GM12878 (cell line): ENCODE measurements around the gene VIPR2. TPM values are rescaled to one million over a fixed set of nuclear protein-coding genes. Genes with fewer than 3 reads are reported as not detected.

Experiments
- ATAC-seq: fragments of 200-7000 bp; cut with Tn5 transposase; 3 replicates; pipeline ENCODE4 v1.9.1; 2020; ENCODE audit warnings: mild to moderate bottlenecking, moderate library complexity
- BruUV-seq: library from RNA; stranded (reverse); fragments of 400-500 nt; replicated peaks from 2 replicates; lab custom pipeline; 2021; lab: Mats Ljungman, UMichigan
- CTCF ChIA-PET: fragments of 300-600 bp; sonication (Branson Sonifier 250); formaldehyde crosslinking; extraction: SDS; loops from one replicate; lab custom pipeline; 2021; ENCODE audit warnings: inconsistent platforms; lab: Yijun Ruan, JAX
- POLR2A ChIA-PET: fragments of 350-600 bp; formaldehyde crosslinking; extraction: SDS; loops from one replicate; lab custom pipeline; 2021; ENCODE audit warnings: inconsistent platforms; lab: Charles Lee
- RAD21 ChIA-PET: fragments of 300-600 bp; sonication (Branson Sonifier 250); formaldehyde crosslinking; loops from one replicate; lab custom pipeline; 2023; ENCODE audit warnings: antibody characterized with exemption; ENCODE audit not compliant: unreplicated experiment; lab: Charles Lee
- SMC1A ChIA-PET: fragments of 300-600 bp; sonication (Branson Sonifier 250); formaldehyde crosslinking; loops from one replicate; lab custom pipeline; 2023; ENCODE audit not compliant: unreplicated experiment, uncharacterized antibody; lab: Charles Lee
- DNase-seq: peaks from one replicate; pipeline ENCODE4 v3.0.0-alpha.2; 2011; ENCODE audit warnings: low read depth, low spot score
- FAIRE-seq: peaks from 3 replicates; lab custom pipeline; 2011; peaks lifted over from hg19 to GRCh38; lab: Jason Lieb, UNC
- H2AFZ ChIP-seq: 2 replicates; pipeline ENCODE4 v1.6.0; 2011; ENCODE audit warnings: low read depth, low read length, control low read depth; ENCODE audit not compliant: control insufficient read depth
- H3K27ac ChIP-seq: 2 replicates; pipeline ENCODE4 v1.5.1; 2011; ENCODE audit warnings: control low read depth; ENCODE audit not compliant: control insufficient read depth, insufficient read depth
- H3K27me3 ChIP-seq, 2 experiments: replicated peaks in 1 of 2; 2 replicates each; pipeline versions ENCODE4 v1.6.0 to v1.6.1; 2011; ENCODE audit warnings: low read length in 1 of 2; ENCODE audit not compliant: control insufficient read depth in 2 of 2, insufficient read depth in 2 of 2
- H3K36me3 ChIP-seq, 2 experiments: 2 replicates each; pipeline ENCODE4 v1.5.1; 2011; ENCODE audit warnings: low read length in 1 of 2; ENCODE audit not compliant: control insufficient read depth in 2 of 2, insufficient read depth in 2 of 2
- H3K4me1 ChIP-seq: 2 replicates; pipeline ENCODE4 v1.6.1; 2011; ENCODE audit warnings: mild to moderate bottlenecking, low read length, moderate library complexity, mixed read lengths; ENCODE audit not compliant: control insufficient read depth, insufficient read depth
- H3K4me2 ChIP-seq: 2 replicates; pipeline ENCODE4 v1.6.0; 2011; ENCODE audit warnings: control low read depth; ENCODE audit not compliant: control insufficient read depth, insufficient read depth
- H3K4me3 ChIP-seq: fragments of 200-600 bp; sonication (generic); 2 replicates; pipeline ENCODE4 v1.5.1; 2016
- H3K79me2 ChIP-seq: 2 replicates; pipeline ENCODE4 v1.6.0; 2011; ENCODE audit warnings: low read length; ENCODE audit not compliant: control insufficient read depth, insufficient read depth
- H3K9ac ChIP-seq: 2 replicates; pipeline ENCODE4 v1.8.0; 2011; ENCODE audit warnings: low read length, control low read depth, mixed read lengths; ENCODE audit not compliant: control insufficient read depth, insufficient read depth
- H3K9me3 ChIP-seq: replicated peaks from 3 replicates; pipeline ENCODE4 v1.5.1; 2011; ENCODE audit warnings: mild to moderate bottlenecking, low read length; ENCODE audit not compliant: control insufficient read depth, insufficient read depth
- H4K20me1 ChIP-seq: 2 replicates; pipeline ENCODE4 v1.6.0; 2011; ENCODE audit not compliant: control insufficient read depth, insufficient read depth
- GABPA ChIP-seq: IDR thresholded peaks from 2 replicates; pipeline ENCODE4 v1.6.1; 2014; ENCODE audit warnings: antibody characterized with exemption, low read depth, mild to moderate bottlenecking, inconsistent platforms
- IKZF1 ChIP-seq: fragments of 450-650 bp; conservative IDR thresholded peaks from 2 replicates; pipeline ENCODE4 v1.6.1; 2017; ENCODE audit warnings: antibody characterized with exemption, mild to moderate bottlenecking
- KAT2A ChIP-seq: conservative IDR thresholded peaks from 2 replicates; pipeline ENCODE4 v1.6.1; 2011; ENCODE audit warnings: low read depth, low read length; ENCODE audit not compliant: control insufficient read depth
- NFIC ChIP-seq: IDR thresholded peaks from 2 replicates; pipeline ENCODE4 v1.6.1; 2012; ENCODE audit warnings: low read depth, mild to moderate bottlenecking, inconsistent platforms, low read length, moderate library complexity
- NR2C2 ChIP-seq: IDR thresholded peaks from 2 replicates; pipeline ENCODE4 v1.6.1; 2011; ENCODE audit warnings: borderline replicate concordance, low read depth; ENCODE audit not compliant: control insufficient read depth, insufficient read length
- NR2F1 ChIP-seq: fragments of 450-650 bp; conservative IDR thresholded peaks from 2 replicates; pipeline ENCODE4 v1.6.1; 2017; ENCODE audit warnings: mild to moderate bottlenecking
- NRF1 ChIP-seq: conservative IDR thresholded peaks from 2 replicates; pipeline ENCODE4 v1.6.1; 2011; ENCODE audit warnings: mild to moderate bottlenecking, low read depth, low read length, improper control_type of control experiment
- PAX8 ChIP-seq: fragments of 450-650 bp; IDR thresholded peaks from 2 replicates; pipeline ENCODE4 v1.6.1; 2017; ENCODE audit warnings: mild to moderate bottlenecking, moderate library complexity
- POU2F2 ChIP-seq: IDR thresholded peaks from 3 replicates; pipeline ENCODE4 v1.6.1; 2011; ENCODE audit warnings: low read depth, mild to moderate bottlenecking, low read length, borderline replicate concordance
- SMARCA5 ChIP-seq: fragments of 450-650 bp; IDR thresholded peaks from 2 replicates; pipeline ENCODE4 v1.6.1; 2017; ENCODE audit warnings: mild to moderate bottlenecking
- STAT1 ChIP-seq: fragments of 450-650 bp; conservative IDR thresholded peaks from 2 replicates; pipeline ENCODE4 v1.6.1; 2014; ENCODE audit warnings: antibody characterized with exemption, mild to moderate bottlenecking
- TBL1XR1 ChIP-seq: IDR thresholded peaks from 2 replicates; pipeline ENCODE4 v1.6.1; 2012; ENCODE audit warnings: low read depth, low read length, improper control_type of control experiment
- WGBS: methylation state at CpG from one replicate; pipeline ENCODE4 v1.1.6; 2016; ENCODE audit warnings: low lambda C conversion rate; ENCODE audit not compliant: insufficient replicate concordance, insufficient coverage; ENCODE audit errors: missing lambda C conversion rate; 5-methylcytosine and 5-hydroxymethylcytosine counted together
- in situ Hi-C: fragments of 300-500 bp; cut with MboI; formaldehyde crosslinking; loops from 9 replicates; pipeline ENCODE4 v1.14.3; 2018; ENCODE audit warnings: mixed read lengths
- intact Hi-C: fragments of 100-400 bp; cut with micrococcal nuclease; formaldehyde crosslinking; loops from one replicate; pipeline ENCODE4 v1.14.2; 2022; ENCODE audit not compliant: unreplicated experiment
- polyA plus RNA-seq, 11 experiments: library from polyadenylated mRNA; depleted of rRNA in 4 of 11; unstranded in 6 of 11; stranded (reverse) in 5 of 11; fragments of >200 nt; fragmentation: Nextera tagmentation in 4 of 11; fragmentation: Illumina TruSeq in 1 of 11; extraction: Ambion mirVana in 4 of 11; extraction: Trizol in 1 of 11; gene quantifications; 1 replicate in 1 of 11; 2 replicates in 10 of 11; pipeline versions ENCODE4 v1.2.1 to v1.2.3, GENCODE V29; 2011 to 2016; ENCODE audit warnings: inconsistent platforms in 2 of 11, missing spikeins in 2 of 11, low read depth in 1 of 11
- total RNA-seq, 4 experiments: library from RNA; depleted of rRNA in 3 of 4; stranded (reverse); fragments of >200 nt in 3 of 4; fragmentation: Illumina TruSeq in 1 of 4; extraction: Trizol in 1 of 4; gene quantifications; 2 replicates each; pipeline versions ENCODE4 v1.2.1 to v1.2.3, GENCODE V29; 2013 to 2021
- TF ChIP-seq, protein P1 (sequence below): IDR thresholded peaks from 2 replicates; pipeline ENCODE4 v1.6.1; 2012; ENCODE audit warnings: low read depth, low read length, improper control_type of control experiment

The VIPR2 gene
- total and polyA plus RNA-seq, 10 of the 15 experiments (the other 5 are each of a cell fraction or from before 2014, with no cell fraction given) = not detected

DNA sequence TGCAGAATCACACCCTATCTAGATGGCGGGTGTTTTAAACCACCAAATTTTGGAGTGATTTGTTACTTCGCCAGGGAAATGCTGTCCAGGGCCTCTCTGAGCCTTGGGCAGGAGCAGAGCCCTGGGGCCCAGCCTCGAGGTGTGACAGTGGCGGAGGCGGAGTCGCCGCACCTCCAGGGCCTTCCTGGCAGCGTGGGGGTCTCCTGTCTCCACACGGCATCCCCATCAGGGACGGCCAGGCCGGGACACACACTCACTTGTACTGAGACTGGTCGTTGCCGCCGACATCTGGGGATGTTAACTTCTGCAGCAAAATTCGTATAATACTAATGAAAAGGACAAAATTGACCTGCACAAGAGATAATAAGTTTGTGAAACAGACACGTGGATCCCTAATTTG lies 110.7 kb downstream of the VIPR2 start:
- WGBS = 34% methylated on average over 16 of the region's 16 CpGs
- Histone ChIP-seq H3K9me3 (no peaks in the 10 kb centered on the region), H2AFZ (no peak overlapping the region), H3K4me1 (no peaks in the 10 kb centered on the region), H3K27me3 (no peaks in the 10 kb centered on the region), H3K9ac (no peak overlapping the region), H3K4me2 (no peak overlapping the region), H3K27ac (no peak overlapping the region), H3K4me3 (no peak overlapping the region), H4K20me1 (no peaks in the 10 kb centered on the region), H3K36me3 (no peaks in the 10 kb centered on the region), H3K79me2 (no peaks in the 10 kb centered on the region)
- POLR2A ChIA-PET = no interaction called here
- no peak for ATAC-seq
- TF ChIP-seq, protein P1, sequence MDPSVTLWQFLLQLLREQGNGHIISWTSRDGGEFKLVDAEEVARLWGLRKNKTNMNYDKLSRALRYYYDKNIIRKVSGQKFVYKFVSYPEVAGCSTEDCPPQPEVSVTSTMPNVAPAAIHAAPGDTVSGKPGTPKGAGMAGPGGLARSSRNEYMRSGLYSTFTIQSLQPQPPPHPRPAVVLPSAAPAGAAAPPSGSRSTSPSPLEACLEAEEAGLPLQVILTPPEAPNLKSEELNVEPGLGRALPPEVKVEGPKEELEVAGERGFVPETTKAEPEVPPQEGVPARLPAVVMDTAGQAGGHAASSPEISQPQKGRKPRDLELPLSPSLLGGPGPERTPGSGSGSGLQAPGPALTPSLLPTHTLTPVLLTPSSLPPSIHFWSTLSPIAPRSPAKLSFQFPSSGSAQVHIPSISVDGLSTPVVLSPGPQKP = no peak
- TF ChIP-seq POU2F2 (no peak), NRF1 (no peak), IKZF1 (no peak), GABPA (no peak), NFIC (no peak), NR2C2 (no peak), SMARCA5 (no peak), TBL1XR1 (no peak), STAT1 (no peak), KAT2A (no peak), NR2F1 (no peak), PAX8 (no peak)
- DNase-seq = no peak
- no peak for FAIRE-seq
- SMC1A ChIA-PET = no interaction called here
- no TSS peak for BruUV-seq
- intact Hi-C loops (no loop called here), in situ Hi-C loops (no loop called here)
- CTCF ChIA-PET = no interaction called here
- RAD21 ChIA-PET = no interaction called here
